Kidney (tissue), 14 donors: Measurements from ENCODE around the gene FDXACB1. TPM values are rescaled to one million over a fixed set of nuclear protein-coding genes. Genes with fewer than 3 reads are reported as not detected.

Experiments used
- DNase-seq, 5 donors: peaks; one replicate each; pipeline ENCODE4 v3.0.0-alpha.2; 2013 to 2020
- FAIRE-seq: peaks from 2 replicates; lab custom pipeline; 2012; peaks lifted over from hg19 to GRCh38; lab: Jason Lieb, UNC
- H3K27ac ChIP-seq, 2 donors: one replicate each; pipeline ENCODE4 v1.7.0; 2013; ENCODE audit warnings: low read depth in 2 of 2, low read length in 2 of 2, inconsistent platforms in 1 of 2
- H3K27me3 ChIP-seq: one replicate; pipeline ENCODE4 v1.7.1; 2013; ENCODE audit warnings: low read length, inconsistent platforms; ENCODE audit not compliant: control insufficient read depth, insufficient read depth
- H3K36me3 ChIP-seq, 3 donors: one replicate each; pipeline versions ENCODE4 v1.7.0 to v1.7.1; 2013; ENCODE audit warnings: low read length in 3 of 3, control low read depth in 1 of 3, inconsistent platforms in 1 of 3; ENCODE audit not compliant: insufficient read depth in 3 of 3, control insufficient read depth in 2 of 3
- H3K4me1 ChIP-seq, 3 donors: one replicate each; pipeline versions ENCODE4 v1.7.0 to v1.7.1; 2013; ENCODE audit warnings: low read length in 3 of 3, inconsistent platforms in 1 of 3, low read depth in 1 of 3; ENCODE audit not compliant: control insufficient read depth in 2 of 3, insufficient read depth in 2 of 3
- H3K4me3 ChIP-seq, 3 donors: one replicate each; pipeline versions ENCODE4 v1.7.0 to v1.8.1; 2013; ENCODE audit warnings: low read length in 3 of 3, control low read depth in 1 of 3, inconsistent platforms in 1 of 3
- H3K9ac ChIP-seq, 3 donors: one replicate each; pipeline versions ENCODE4 v1.7.0 to v1.7.1; 2013; ENCODE audit warnings: low read length in 3 of 3, control low read depth in 1 of 3, inconsistent platforms in 1 of 3
- H3K9me3 ChIP-seq, 3 donors: one replicate each; pipeline versions ENCODE4 v1.7.0 to v1.7.1; 2013; ENCODE audit warnings: low read length in 3 of 3, control low read depth in 1 of 3, inconsistent platforms in 1 of 3; ENCODE audit not compliant: control insufficient read depth in 2 of 3, insufficient read depth in 1 of 3
- CTCF ChIP-seq: IDR thresholded peaks from 3 replicates; pipeline ENCODE4 v1.5.1; 2012; ENCODE audit warnings: mild to moderate bottlenecking, moderate library complexity, borderline replicate concordance; ENCODE audit not compliant: insufficient read depth; ENCODE audit errors: extremely low read depth
- intact Hi-C: fragments of 100-400 bp; cut with DNase I; formaldehyde crosslinking; loops from one replicate; pipeline ENCODE4 v1.11.1; 2022
- polyA plus RNA-seq: library from polyadenylated mRNA; stranded (reverse); fragments of 350-450 nt; fragmentation: Illumina TruSeq; extraction: RNeasy Lipid Tissue Mini Kit (QIAGEN cat#74804); gene quantifications from one replicate; pipeline ENCODE4 v1.2.3, GENCODE V29; 2014; ENCODE audit warnings: low read depth, low replicate concordance; ENCODE audit not compliant: insufficient read depth
- total RNA-seq: library from RNA; stranded (reverse); fragmentation: NEBNext Ultra II Directional; extraction: Animal tissue kit (Norgen Biotek cat#: 25700); gene quantifications from one replicate; pipeline ENCODE4 v1.2.1, GENCODE V29; 2021
- donor health status: control.
- donor health status: control.
- donor health status: control.
- donor health status: control.
- donor health status: control.
- donor health status: DM: yes; HTN: yes; CAD: no.
- donor health status: Normal renal cell carcinoma (clear cell type).

The FDXACB1 gene
- total and polyA plus RNA-seq, 2 donors from 2014 or later: 1.5 to 2.6 TPM

- peaks cover 0 to 20% (median 10%) of the 10 kb centered on the region in 3 donors for H3K4me1 ChIP-seq
- DNase-seq (no peak), FAIRE-seq (no peak)
- peak overlapping the region in 2 of 3 donors; percentile 76 to 77 for H3K9ac ChIP-seq
- H3K9me3 ChIP-seq: no peaks in the 10 kb centered on the region
- no peaks in the 10 kb centered on the region for H3K36me3 ChIP-seq
- no peak for TF ChIP-seq CTCF
- H3K27ac ChIP-seq: peak overlapping the region; percentile 90 to 91
- peak overlapping the region in 2 of 3 donors; percentile 38 to 59 for H3K4me3 ChIP-seq
- intact Hi-C loops: no loop called here
- no peaks in the 10 kb centered on the region for H3K27me3 ChIP-seq
These were observed 32.0 kb upstream of the FDXACB1 start for GRCh38 chr11:111910676-111911562.

- H3K9ac ChIP-seq: peak overlapping the region in 1 of 3 donors; percentile 77
- peaks cover 0 to 20% (median 10%) of the 10 kb centered on the region in 3 donors for H3K4me1 ChIP-seq
- H3K27me3 ChIP-seq: no peaks in the 10 kb centered on the region
- DNase-seq (no peak), FAIRE-seq (no peak)
- intact Hi-C loops: no loop called here
- peak overlapping the region; percentile 90 to 91 for H3K27ac ChIP-seq
- TF ChIP-seq CTCF: no peak
- H3K36me3 ChIP-seq: no peaks in the 10 kb centered on the region
- no peaks in the 10 kb centered on the region for H3K9me3 ChIP-seq
- peak overlapping the region in 2 of 3 donors; percentile 38 to 59 for H3K4me3 ChIP-seq
These were observed 30.4 kb upstream of the FDXACB1 start for GRCh38 chr11:111909378-111909777.

- no peaks in the 10 kb centered on the region for H3K27me3 ChIP-seq
- H3K36me3 ChIP-seq: no peaks in the 10 kb centered on the region
- no peak for TF ChIP-seq CTCF
- intact Hi-C loops: no loop called here
- H3K4me1 ChIP-seq: peaks cover 0 to 18% (median 10%) of the 10 kb centered on the region in 3 donors
- H3K27ac ChIP-seq: peak overlapping the region; percentile 33 to 91
- FAIRE-seq (no peak), DNase-seq (no peak)
- peak overlapping the region in 1 of 3 donors; percentile 59 for H3K4me3 ChIP-seq
- H3K9me3 ChIP-seq: no peaks in the 10 kb centered on the region
- H3K9ac ChIP-seq: peak overlapping the region in 1 of 3 donors; percentile 77
These were observed 29.8 kb upstream of the FDXACB1 start for GRCh38 chr11:111908639-111909305.
